LNCaP clone FGC (cell line): ENCODE results near the gene LCN10.
A peak's percentile ranks its signal among the peaks of the same experiment; 100 is the strongest.

ENCODE experiments used
- DNase-seq: peaks from one replicate; pipeline ENCODE4 v3.0.0-alpha.2; 2011; ENCODE audit warnings: low read depth
- H3K4me3 ChIP-seq: 2 replicates; pipeline ENCODE4 v1.5.1; 2011; ENCODE audit warnings: mild to moderate bottlenecking, low read depth, low read length, control low read depth
- CTCF ChIP-seq: IDR thresholded peaks from 2 replicates; pipeline ENCODE4 v1.5.1; 2012; ENCODE audit warnings: mild to moderate bottlenecking; ENCODE audit not compliant: control insufficient read depth, insufficient read depth; ENCODE audit errors: extremely low read depth

The LCN10 gene

GRCh38 chr9:136693490-136694162, 49.1 kb downstream of the LCN10 start:
- TF ChIP-seq CTCF, result no peak
- peak; percentile 55 for DNase-seq
- H3K4me3 ChIP-seq, result no peak overlapping the region

GRCh38 chr9:136693135-136693489, 49.6 kb downstream of the LCN10 start:
- no peak overlapping the region for H3K4me3 ChIP-seq
- DNase-seq, result no peak
- no peak for TF ChIP-seq CTCF

GRCh38 chr9:136692185-136693134, 50.3 kb downstream of the LCN10 start:
- no peak for TF ChIP-seq CTCF
- DNase-seq, result no peak
- H3K4me3 ChIP-seq, result no peak overlapping the region

- TF ChIP-seq CTCF, result no peak
Observed at GRCh38 chr9:136691316-136692184, 51.2 kb downstream of the LCN10 start.

GRCh38 chr9:136690806-136691261, 51.9 kb downstream of the LCN10 start:
- no peak for TF ChIP-seq CTCF
- DNase-seq, result no peak

More at GRCh38 chr9:136691316-136692184, 51.2 kb downstream of the LCN10 start:
- no peak for DNase-seq
- H3K4me3 ChIP-seq, result no peak overlapping the region

GRCh38 chr9:136690104-136690805, 52.5 kb downstream of the LCN10 start:
- H3K4me3 ChIP-seq, result no peak overlapping the region
- no peak for TF ChIP-seq CTCF
- DNase-seq, result no peak

More at GRCh38 chr9:136690806-136691261, 51.9 kb downstream of the LCN10 start:
- no peak overlapping the region for H3K4me3 ChIP-seq
